A549 (cell line): Measurements from ENCODE around the gene ZNF804B. TPM values are rescaled to one million over a fixed set of nuclear protein-coding genes. Genes with fewer than 3 reads are reported as not detected.

Experiments
- ATAC-seq, 2 experiments: fragments of 200-7000 bp in 1 of 2; fragments of >200 bp in 1 of 2; cut with Nextera tagmentation in 1 of 2; cut with Tn5 transposase in 1 of 2; 3 replicates each; pipeline versions ENCODE4 v1.8.0 to v1.9.1; 2018 to 2020; ENCODE audit warnings: mild to moderate bottlenecking in 1 of 2, moderate library complexity in 1 of 2
- CTCF ChIA-PET: fragments of 300-600 bp; sonication (Branson Sonifier 250); formaldehyde crosslinking; extraction: SDS; loops from one replicate; lab custom pipeline; 2021; ENCODE audit warnings: antibody characterized with exemption, inconsistent platforms; lab: Yijun Ruan, JAX
- POLR2A ChIA-PET: fragments of 350-600 bp; formaldehyde crosslinking; extraction: SDS; loops from one replicate; lab custom pipeline; 2021; ENCODE audit warnings: antibody characterized with exemption, inconsistent platforms; lab: Yijun Ruan, JAX
- DNase-seq, 2 experiments: peaks; one replicate each; pipeline versions ENCODE4 v3.0.0 to v3.0.0-alpha.2; 2011 to 2016; ENCODE audit warnings: low read depth in 1 of 2, low spot score in 1 of 2
- FAIRE-seq: peaks from 2 replicates; lab custom pipeline; 2011; peaks lifted over from hg19 to GRCh38; lab: Jason Lieb, UNC
- H3K27ac ChIP-seq, 2 experiments: fragments of >200 bp; sonication (Bioruptor Twin); formaldehyde crosslinking; 3 replicates each; pipeline ENCODE4 v1.5.1; 2016 to 2017
- H3K4me1 ChIP-seq: fragments of >200 bp; sonication (Bioruptor Twin); formaldehyde crosslinking; 3 replicates; pipeline ENCODE4 v1.6.1; 2016
- H3K4me2 ChIP-seq: fragments of >200 bp; sonication (Bioruptor Twin); formaldehyde crosslinking; 3 replicates; pipeline ENCODE4 v1.6.1; 2016
- H3K4me3 ChIP-seq: fragments of >200 bp; sonication (Bioruptor Twin); formaldehyde crosslinking; 3 replicates; pipeline ENCODE4 v1.5.1; 2016
- H3K9me3 ChIP-seq: fragments of >200 bp; sonication (Bioruptor Twin); formaldehyde crosslinking; 3 replicates; pipeline ENCODE4 v1.6.1; 2016
- CBX2 ChIP-seq: fragments of 200-600 bp; sonication (generic); IDR thresholded peaks from 2 replicates; pipeline ENCODE4 v1.6.1; 2016; ENCODE audit warnings: low read depth, mild to moderate bottlenecking, borderline replicate concordance
- CHD2 ChIP-seq: fragments of 150-350 bp; IDR thresholded peaks from 2 replicates; pipeline ENCODE4 v1.6.1; 2014; ENCODE audit warnings: low read length; ENCODE audit not compliant: partially characterized antibody
- CHD4 ChIP-seq: fragments of 200-600 bp; sonication (generic); IDR thresholded peaks from 2 replicates; pipeline ENCODE4 v1.6.1; 2016; ENCODE audit warnings: antibody characterized with exemption, mild to moderate bottlenecking, borderline replicate concordance
- FOSB ChIP-seq: fragments of 250-450 bp; sonication (Bioruptor Pico); IDR thresholded peaks from 2 replicates; pipeline ENCODE4 v1.5.0; 2020; ENCODE audit warnings: mild to moderate bottlenecking, moderate library complexity
- FOXS1 ChIP-seq: fragments of 250-450 bp; sonication (Bioruptor Pico); IDR thresholded peaks from 2 replicates; pipeline ENCODE4 v1.5.0; 2020; ENCODE audit warnings: mild to moderate bottlenecking, moderate library complexity
- GATA3 ChIP-seq: IDR thresholded peaks from 2 replicates; pipeline ENCODE4 v1.6.1; 2012; ENCODE audit warnings: borderline replicate concordance
- HOXA7 ChIP-seq: fragments of 250-450 bp; sonication (Bioruptor Pico); IDR thresholded peaks from 2 replicates; pipeline ENCODE4 v1.5.0; 2020; ENCODE audit warnings: mild to moderate bottlenecking, moderate library complexity
- HOXB5 ChIP-seq: fragments of 250-450 bp; sonication (Bioruptor Pico); IDR thresholded peaks from 2 replicates; pipeline ENCODE4 v1.5.0; 2020; ENCODE audit warnings: mild to moderate bottlenecking, moderate library complexity
- JUNB ChIP-seq: fragments of >200 bp; sonication (Bioruptor Twin); formaldehyde crosslinking; IDR thresholded peaks from 2 replicates; pipeline ENCODE4 v1.6.1; 2016
- KDM1A ChIP-seq: fragments of 200-600 bp; sonication (generic); IDR thresholded peaks from 2 replicates; pipeline ENCODE4 v1.6.1; 2016; ENCODE audit warnings: low read depth, mild to moderate bottlenecking
- MYC ChIP-seq: IDR thresholded peaks from 2 replicates; pipeline ENCODE4 v1.6.1; 2012; ENCODE audit warnings: mild to moderate bottlenecking, inconsistent platforms, low read length, improper control_type of control experiment, borderline replicate concordance
- POLR2AphosphoS2 ChIP-seq: conservative IDR thresholded peaks from 2 replicates; pipeline ENCODE4 v1.6.1; 2012; ENCODE audit warnings: low read length, improper control_type of control experiment, inconsistent platforms
- RAD21 ChIP-seq, 2 experiments: fragments of >200 bp in 1 of 2; sonication (Bioruptor Twin) in 1 of 2; formaldehyde crosslinking in 1 of 2; IDR thresholded peaks in 1 of 2; conservative IDR thresholded peaks in 1 of 2; 2 replicates in 1 of 2; 3 replicates in 1 of 2; pipeline ENCODE4 v1.6.1; 2012 to 2018; ENCODE audit warnings: inconsistent platforms in 1 of 2
- RARB ChIP-seq: fragments of 250-450 bp; sonication (Bioruptor Pico); IDR thresholded peaks from 2 replicates; pipeline ENCODE4 v1.8.0; 2021; ENCODE audit warnings: mild to moderate bottlenecking, moderate library complexity
- SREBF2 ChIP-seq: fragments of 450-650 bp; IDR thresholded peaks from 2 replicates; pipeline ENCODE4 v1.6.1; 2014; ENCODE audit warnings: mild to moderate bottlenecking, moderate library complexity
- ZC3H11A ChIP-seq: fragments of 450-650 bp; IDR thresholded peaks from 2 replicates; pipeline ENCODE4 v1.6.1; 2014; ENCODE audit warnings: antibody characterized with exemption, mild to moderate bottlenecking
- ZFP36 ChIP-seq: fragments of 450-650 bp; IDR thresholded peaks from 2 replicates; pipeline ENCODE4 v1.6.1; 2014; ENCODE audit warnings: borderline replicate concordance; ENCODE audit not compliant: partially characterized antibody
- WGBS: methylation state at CpG from one replicate; pipeline ENCODE4 v1.1.6; 2017; ENCODE audit errors: missing lambda C conversion rate; 5-methylcytosine and 5-hydroxymethylcytosine counted together
- polyA plus RNA-seq, 4 experiments: library from polyadenylated mRNA; depleted of rRNA in 3 of 4; stranded (reverse); fragments of >200 nt; fragmentation: RNase III in 1 of 4; extraction: RNeasy Plus Mini Kit Qiagen cat#74134 plus additional on column Dnase treatment in 1 of 4; gene quantifications; 2 replicates in 3 of 4; 3 replicates in 1 of 4; pipeline ENCODE4 v1.2.3, GENCODE V29; 2011 to 2017
- TF ChIP-seq, protein P1 (sequence below): fragments of >200 bp; sonication (Bioruptor Twin); formaldehyde crosslinking; IDR thresholded peaks from 3 replicates; pipeline ENCODE4 v1.6.1; 2016
- TF ChIP-seq, protein P2 (sequence below): IDR thresholded peaks from 2 replicates; pipeline ENCODE4 v1.6.1; 2012; ENCODE audit warnings: low read depth, borderline replicate concordance
- TF ChIP-seq, protein P3 (sequence below): IDR thresholded peaks from 2 replicates; pipeline ENCODE4 v1.6.1; 2012

Gene ZNF804B
- polyA plus RNA-seq, 2 of the 4 experiments (the other 2 are of a cell fraction) = not detected

DNA sequence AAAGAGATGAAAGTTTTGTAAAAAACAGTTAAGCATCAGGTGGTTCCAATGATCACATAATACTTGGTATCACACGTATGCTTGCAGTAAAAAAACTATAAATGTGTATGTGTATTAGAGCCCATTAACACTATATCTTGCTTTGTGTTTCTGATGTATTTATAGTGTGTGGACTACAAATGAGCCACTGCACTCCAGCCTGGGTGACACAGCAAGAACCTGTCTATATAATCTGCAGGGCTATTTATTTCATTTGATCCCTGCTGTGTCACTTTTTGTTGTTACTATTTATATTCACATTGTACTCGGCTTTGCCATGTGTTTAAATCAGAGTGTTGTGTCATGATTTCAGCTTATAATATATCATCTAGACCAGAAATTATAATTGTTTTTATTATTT is 523.8 kb downstream of the ZNF804B start:
- WGBS = 0% methylated on average over 2 of the region's 2 CpGs
- no peaks in the 10 kb centered on the region for H3K4me1 ChIP-seq
- no peak overlapping the region for H3K4me2 ChIP-seq
- TF ChIP-seq RARB (CRISPR knock-in tag) (no peak), FOSB (CRISPR knock-in tag) (no peak), FOXS1 (no peak), CBX2 (no peak), HOXA7 (no peak), ZC3H11A (no peak), HOXB5 (CRISPR knock-in tag) (no peak), POLR2AphosphoS2 (no peak), RAD21 (conservative IDR thresholded peaks at IDR 0.05 in 1 of 2, IDR thresholded peaks at IDR 0.05 in 1 of 2) (no peak)
- TF ChIP-seq, all 56 proteins: peak for 0
- ChIA-PET POLR2A (no interaction called here), CTCF (no interaction called here)
- ATAC-seq (no peak), FAIRE-seq (no peak), DNase-seq (no peak)
- no peaks in the 10 kb centered on the region for H3K9me3 ChIP-seq
- H3K27ac ChIP-seq = no peak overlapping the region
- no peak overlapping the region for H3K4me3 ChIP-seq

DNA sequence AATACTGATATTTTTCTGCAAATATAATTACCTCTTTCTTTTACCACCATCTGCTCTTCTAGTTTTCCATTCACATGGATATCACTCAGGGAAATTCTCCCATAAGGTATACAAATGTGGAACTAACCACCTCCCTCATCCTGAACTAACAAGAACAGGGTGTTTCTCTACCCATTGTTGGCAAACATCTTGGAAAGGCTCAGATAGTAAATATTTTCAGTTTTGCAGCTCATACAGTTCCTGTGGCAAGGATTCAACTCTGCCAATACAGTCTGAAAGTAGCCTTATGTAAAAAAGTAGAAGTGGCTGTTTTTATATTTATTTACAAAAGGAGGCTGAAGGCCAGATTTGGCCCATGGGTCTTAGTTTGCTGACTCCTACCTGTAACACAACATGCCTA is 549.0 kb downstream of the ZNF804B start:
- FAIRE-seq = no peak
- Histone ChIP-seq H3K9me3 (no peaks in the 10 kb centered on the region), H3K4me3 (no peak overlapping the region), H3K4me2 (no peak overlapping the region), H3K27ac (no peak overlapping the region), H3K4me1 (no peaks in the 10 kb centered on the region)
- POLR2A ChIA-PET = no interaction called here
- no peak for ATAC-seq
- CTCF ChIA-PET = no interaction called here
- no peak for DNase-seq
- TF ChIP-seq CBX2 = no peak

DNA sequence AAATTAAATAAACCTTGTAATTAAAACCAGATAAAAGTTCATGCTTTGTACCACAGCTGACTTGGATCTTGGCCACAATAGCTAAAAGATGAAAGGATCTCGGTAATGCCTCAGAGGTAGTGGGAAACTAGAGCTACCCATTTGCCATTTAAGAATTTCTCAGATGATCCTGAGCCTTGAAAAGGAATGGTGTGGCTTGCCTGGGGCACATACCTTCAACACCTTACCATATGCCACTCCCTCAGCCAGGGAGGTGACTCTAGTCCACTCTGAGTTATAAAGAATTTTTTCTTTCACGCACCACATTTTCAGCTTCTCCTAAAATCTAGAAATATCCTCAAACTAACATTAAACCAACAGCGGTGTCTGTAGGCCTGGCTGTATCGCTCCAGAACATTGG is 552.4 kb downstream of the ZNF804B start:
- WGBS = 4% methylated on average over 4 of the region's 4 CpGs
- Histone ChIP-seq H3K27ac (no peak overlapping the region), H3K4me3 (no peak overlapping the region), H3K9me3 (no peaks in the 10 kb centered on the region)
- FAIRE-seq (no peak), DNase-seq (no peak)
- POLR2A ChIA-PET = no interaction called here
- no peak for TF ChIP-seq MYC
- no peak for TF ChIP-seq KDM1A
- no peak for TF ChIP-seq CHD2
- TF ChIP-seq, protein P1, sequence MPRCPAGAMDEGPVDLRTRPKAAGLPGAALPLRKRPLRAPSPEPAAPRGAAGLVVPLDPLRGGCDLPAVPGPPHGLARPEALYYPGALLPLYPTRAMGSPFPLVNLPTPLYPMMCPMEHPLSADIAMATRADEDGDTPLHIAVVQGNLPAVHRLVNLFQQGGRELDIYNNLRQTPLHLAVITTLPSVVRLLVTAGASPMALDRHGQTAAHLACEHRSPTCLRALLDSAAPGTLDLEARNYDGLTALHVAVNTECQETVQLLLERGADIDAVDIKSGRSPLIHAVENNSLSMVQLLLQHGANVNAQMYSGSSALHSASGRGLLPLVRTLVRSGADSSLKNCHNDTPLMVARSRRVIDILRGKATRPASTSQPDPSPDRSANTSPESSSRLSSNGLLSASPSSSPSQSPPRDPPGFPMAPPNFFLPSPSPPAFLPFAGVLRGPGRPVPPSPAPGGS = no peak
- TF ChIP-seq GATA3 = no peak
- no peak for TF ChIP-seq SREBF2
- TF ChIP-seq FOXS1 = no peak
- TF ChIP-seq RARB (CRISPR knock-in tag) = no peak
- no peak for TF ChIP-seq JUNB
- TF ChIP-seq, protein P2, sequence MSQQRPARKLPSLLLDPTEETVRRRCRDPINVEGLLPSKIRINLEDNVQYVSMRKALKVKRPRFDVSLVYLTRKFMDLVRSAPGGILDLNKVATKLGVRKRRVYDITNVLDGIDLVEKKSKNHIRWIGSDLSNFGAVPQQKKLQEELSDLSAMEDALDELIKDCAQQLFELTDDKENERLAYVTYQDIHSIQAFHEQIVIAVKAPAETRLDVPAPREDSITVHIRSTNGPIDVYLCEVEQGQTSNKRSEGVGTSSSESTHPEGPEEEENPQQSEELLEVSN = no peak
- TF ChIP-seq, protein P3, sequence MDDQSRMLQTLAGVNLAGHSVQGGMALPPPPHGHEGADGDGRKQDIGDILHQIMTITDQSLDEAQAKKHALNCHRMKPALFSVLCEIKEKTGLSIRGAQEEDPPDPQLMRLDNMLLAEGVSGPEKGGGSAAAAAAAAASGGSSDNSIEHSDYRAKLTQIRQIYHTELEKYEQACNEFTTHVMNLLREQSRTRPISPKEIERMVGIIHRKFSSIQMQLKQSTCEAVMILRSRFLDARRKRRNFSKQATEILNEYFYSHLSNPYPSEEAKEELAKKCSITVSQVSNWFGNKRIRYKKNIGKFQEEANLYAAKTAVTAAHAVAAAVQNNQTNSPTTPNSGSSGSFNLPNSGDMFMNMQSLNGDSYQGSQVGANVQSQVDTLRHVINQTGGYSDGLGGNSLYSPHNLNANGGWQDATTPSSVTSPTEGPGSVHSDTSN = no peak
- no peak for TF ChIP-seq ZFP36
- TF ChIP-seq, all 56 proteins: peak for 0
- Histone ChIP-seq H3K4me2 (no peak overlapping the region), H3K4me1 (no peaks in the 10 kb centered on the region)
- CTCF ChIA-PET = interaction anchor here (0.6 kb wide), 1 partner anchor 410 kb away, joined by 3 read pairs; no protein-coding TSS in a partner anchor
- no peak for ATAC-seq

DNA sequence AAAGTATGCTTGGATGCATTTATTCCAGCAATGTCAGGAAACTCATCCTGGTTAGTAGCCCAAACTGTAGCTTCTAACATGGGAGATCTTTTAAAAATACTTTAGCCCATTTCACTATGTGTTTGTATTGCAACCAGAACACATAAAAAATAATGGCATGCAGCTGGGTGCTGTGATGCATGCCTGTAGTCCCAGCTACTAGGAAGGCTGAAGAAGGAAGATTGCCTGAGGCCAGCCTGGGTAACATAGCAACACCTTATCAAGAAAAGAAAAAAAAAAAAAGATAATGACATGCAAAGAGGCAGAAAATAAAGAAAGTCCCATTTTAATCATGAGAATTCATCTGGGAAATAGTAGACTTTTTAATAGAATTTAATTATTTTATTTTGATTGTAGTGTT is 553.1 kb downstream of the ZNF804B start:
- no peak for FAIRE-seq
- no peak for TF ChIP-seq CHD4
- CTCF ChIA-PET = no interaction called here
- Histone ChIP-seq H3K4me2 (no peak overlapping the region), H3K27ac (no peak overlapping the region), H3K9me3 (no peaks in the 10 kb centered on the region), H3K4me3 (no peak overlapping the region), H3K4me1 (no peaks in the 10 kb centered on the region)
- DNase-seq = no peak
- ATAC-seq = no peak
- POLR2A ChIA-PET = no interaction called here
